PC-3 (cell line): ENCODE results near the gene HOXB7. TPM values are rescaled to one million over a fixed set of nuclear protein-coding genes. Genes with fewer than 3 reads are reported as not detected.

Experiments
- ATAC-seq: fragments of 200-7000 bp; cut with Tn5 transposase; 2 replicates; pipeline ENCODE4 v1.9.1; 2020; ENCODE audit warnings: mild to moderate bottlenecking, moderate library complexity
- BruUV-seq: library from RNA; stranded (reverse); fragments of 400-500 nt; replicated peaks from 2 replicates; lab custom pipeline; 2021; lab: Mats Ljungman, UMichigan
- CTCF ChIA-PET: fragments of 300-600 bp; sonication (Branson Sonifier 250); formaldehyde crosslinking; loops from one replicate; lab custom pipeline; 2022; ENCODE audit warnings: antibody characterized with exemption; lab: Charles Lee
- POLR2A ChIA-PET: fragments of 300-600 bp; sonication (Branson Sonifier 250); formaldehyde crosslinking; loops from one replicate; lab custom pipeline; 2022; ENCODE audit warnings: antibody characterized with exemption; ENCODE audit not compliant: unreplicated experiment; lab: Charles Lee
- DNase-seq: peaks from one replicate; pipeline ENCODE4 v3.0.0-alpha.2; 2015
- H2AFZ ChIP-seq: fragments of 300-600 bp; sonication (generic); 2 replicates; pipeline ENCODE4 v1.6.0; 2016; ENCODE audit warnings: antibody characterized with exemption, low read length
- H3F3A ChIP-seq: fragments of 300-600 bp; sonication (generic); one replicate; pipeline ENCODE4 v1.6.0; 2017; ENCODE audit warnings: antibody characterized with exemption, low read length, control low read depth, mild to moderate bottlenecking; ENCODE audit not compliant: unreplicated experiment
- H3K27ac ChIP-seq: fragments of 300-600 bp; sonication (generic); 2 replicates; pipeline ENCODE4 v1.5.1; 2016; ENCODE audit warnings: mild to moderate bottlenecking, low read length
- H3K27me3 ChIP-seq: fragments of 300-600 bp; sonication (generic); 2 replicates; pipeline ENCODE4 v1.6.1; 2016; ENCODE audit warnings: low read length, mixed read lengths
- H3K36me3 ChIP-seq: fragments of 300-600 bp; sonication (generic); 2 replicates; pipeline ENCODE4 v1.6.1; 2016; ENCODE audit warnings: low read depth, mixed run types, low read length, mixed read lengths
- H3K4me1 ChIP-seq: fragments of 300-600 bp; sonication (generic); 2 replicates; pipeline ENCODE4 v1.5.1; 2016; ENCODE audit warnings: low read length; ENCODE audit not compliant: insufficient read depth
- H3K4me2 ChIP-seq: fragments of 300-600 bp; sonication (generic); 2 replicates; pipeline ENCODE4 v1.6.0; 2016; ENCODE audit warnings: low read length
- H3K4me3 ChIP-seq: fragments of 300-600 bp; sonication (generic); 2 replicates; pipeline ENCODE4 v1.5.1; 2016; ENCODE audit warnings: mild to moderate bottlenecking, low read length, mixed read lengths
- H3K79me2 ChIP-seq: fragments of 300-600 bp; sonication (generic); 2 replicates; pipeline ENCODE4 v1.6.1; 2017; ENCODE audit warnings: low read length, mixed read lengths
- H3K9ac ChIP-seq: fragments of 300-600 bp; sonication (generic); 2 replicates; pipeline ENCODE4 v1.6.0; 2016; ENCODE audit warnings: mild to moderate bottlenecking, low read length
- H3K9me2 ChIP-seq: fragments of 300-600 bp; sonication (generic); replicated peaks from 2 replicates; pipeline ENCODE4 v1.6.1; 2016; ENCODE audit warnings: mixed run types, low read length, mixed read lengths
- H3K9me3 ChIP-seq: fragments of 300-600 bp; sonication (generic); 2 replicates; pipeline ENCODE4 v1.6.1; 2016; ENCODE audit warnings: low read length, mixed read lengths
- H4K20me1 ChIP-seq: fragments of 300-600 bp; sonication (generic); 2 replicates; pipeline ENCODE4 v1.6.1; 2016; ENCODE audit warnings: low read length, mixed read lengths
- EZH2 ChIP-seq: fragments of 300-600 bp; sonication (generic); IDR thresholded peaks from one replicate; pipeline ENCODE4 v1.6.1; 2017; ENCODE audit warnings: antibody characterized with exemption, mild to moderate bottlenecking, low read length; ENCODE audit not compliant: unreplicated experiment
- EZH2phosphoT487 ChIP-seq: fragments of 300-600 bp; sonication (generic); IDR thresholded peaks from 2 replicates; pipeline ENCODE4 v1.6.1; 2018; ENCODE audit warnings: mild to moderate bottlenecking, antibody characterized with exemption, low read length, borderline replicate concordance
- intact Hi-C: fragments of 100-400 bp; cut with micrococcal nuclease; formaldehyde crosslinking; loops from 2 replicates; pipeline ENCODE4 v1.9.0; 2023
- total RNA-seq: library from RNA; depleted of rRNA; stranded (reverse); fragments of >200 nt; gene quantifications from 2 replicates; pipeline ENCODE4 v1.2.3, GENCODE V29; 2014
- TF ChIP-seq, protein P1 (sequence below): fragments of 300-600 bp; sonication (generic); conservative IDR thresholded peaks from 2 replicates; pipeline ENCODE4 v1.5.1; 2017; ENCODE audit warnings: antibody characterized with exemption, low read depth, mild to moderate bottlenecking, low read length

Gene HOXB7
- total RNA-seq, 1 experiment from 2014 or later: not detected

DNA sequence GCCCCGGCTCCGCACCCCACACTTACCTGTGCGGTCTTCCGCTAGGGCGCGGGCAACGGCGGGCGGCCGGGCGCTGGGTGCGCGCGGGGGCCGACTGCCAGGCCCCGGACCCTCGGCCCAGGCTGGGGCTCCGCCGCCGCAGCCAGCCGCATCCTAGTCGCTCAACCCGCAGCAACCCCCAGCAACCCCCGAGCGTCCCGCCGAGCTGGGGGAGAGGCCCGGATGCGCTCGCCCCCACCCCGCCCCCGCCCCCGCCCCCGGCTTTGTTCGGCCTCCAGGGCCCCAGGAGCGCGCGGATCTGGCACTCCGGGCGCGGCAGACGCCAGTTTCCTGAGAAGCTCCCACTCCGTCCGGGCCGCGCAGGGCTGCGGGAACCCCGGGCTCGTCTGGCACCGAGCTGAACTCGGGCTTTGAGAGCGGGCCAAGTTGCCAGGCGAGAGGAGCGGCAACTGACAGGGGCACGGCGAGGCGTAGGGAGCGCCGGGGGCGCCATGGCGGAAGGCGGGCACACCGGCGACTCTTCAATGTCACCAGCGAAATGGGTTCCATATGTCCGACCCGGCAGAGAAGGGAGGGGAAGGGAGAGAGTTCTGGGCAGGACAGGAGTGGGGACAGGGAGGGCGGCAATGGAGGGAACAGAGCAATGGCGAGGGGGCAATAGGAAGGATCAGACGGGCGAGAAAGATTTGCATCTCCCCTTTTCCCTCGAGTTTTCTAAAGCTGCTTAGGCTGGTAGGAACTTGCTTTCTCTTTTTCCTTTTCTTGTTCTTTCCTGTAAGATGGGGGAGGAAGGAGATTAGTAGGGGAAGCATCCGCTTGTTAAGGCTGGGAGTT, 46.4 kb downstream of the HOXB7 start:
- no peak for TF ChIP-seq EZH2phosphoT487
- TF ChIP-seq, protein P1, sequence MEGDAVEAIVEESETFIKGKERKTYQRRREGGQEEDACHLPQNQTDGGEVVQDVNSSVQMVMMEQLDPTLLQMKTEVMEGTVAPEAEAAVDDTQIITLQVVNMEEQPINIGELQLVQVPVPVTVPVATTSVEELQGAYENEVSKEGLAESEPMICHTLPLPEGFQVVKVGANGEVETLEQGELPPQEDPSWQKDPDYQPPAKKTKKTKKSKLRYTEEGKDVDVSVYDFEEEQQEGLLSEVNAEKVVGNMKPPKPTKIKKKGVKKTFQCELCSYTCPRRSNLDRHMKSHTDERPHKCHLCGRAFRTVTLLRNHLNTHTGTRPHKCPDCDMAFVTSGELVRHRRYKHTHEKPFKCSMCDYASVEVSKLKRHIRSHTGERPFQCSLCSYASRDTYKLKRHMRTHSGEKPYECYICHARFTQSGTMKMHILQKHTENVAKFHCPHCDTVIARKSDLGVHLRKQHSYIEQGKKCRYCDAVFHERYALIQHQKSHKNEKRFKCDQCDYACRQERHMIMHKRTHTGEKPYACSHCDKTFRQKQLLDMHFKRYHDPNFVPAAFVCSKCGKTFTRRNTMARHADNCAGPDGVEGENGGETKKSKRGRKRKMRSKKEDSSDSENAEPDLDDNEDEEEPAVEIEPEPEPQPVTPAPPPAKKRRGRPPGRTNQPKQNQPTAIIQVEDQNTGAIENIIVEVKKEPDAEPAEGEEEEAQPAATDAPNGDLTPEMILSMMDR: no peak
- TF ChIP-seq EZH2: no peak
- Histone ChIP-seq H3K27me3 (no peaks in the 10 kb centered on the region), H3K79me2 (no peaks in the 10 kb centered on the region), H3K9ac (no peak overlapping the region), H3K4me1 (no peaks in the 10 kb centered on the region), H3K4me3 (no peak overlapping the region), H3K4me2 (no peak overlapping the region), H3K36me3 (no peaks in the 10 kb centered on the region), H3K27ac (no peak overlapping the region), H4K20me1 (no peaks in the 10 kb centered on the region), H3K9me2 (no peaks in the 10 kb centered on the region), H3K9me3 (no peaks in the 10 kb centered on the region), H3F3A (no peaks in the 10 kb centered on the region), H2AFZ (no peak overlapping the region)
- no TSS peak for BruUV-seq
- CTCF ChIA-PET: no interaction called here
- no peak for DNase-seq
- no peak for ATAC-seq
- POLR2A ChIA-PET: no interaction called here
- intact Hi-C loops: no loop called here

DNA sequence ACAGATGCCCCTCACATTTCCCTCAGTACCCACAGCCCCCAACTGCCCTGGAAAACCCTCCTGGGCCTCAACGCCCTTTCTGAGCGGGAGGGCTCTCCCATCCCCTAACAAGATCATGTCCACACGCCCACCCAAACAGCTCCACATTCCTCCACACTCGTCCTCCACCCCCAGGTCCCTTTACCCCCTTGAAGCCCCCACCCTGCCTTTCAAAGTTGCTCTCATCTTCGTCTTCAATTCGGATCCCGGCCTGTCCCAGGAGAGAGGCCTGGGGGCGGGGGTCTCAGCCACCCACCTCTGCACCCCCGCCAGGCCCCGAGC, 47.0 kb downstream of the HOXB7 start:
- no peaks in the 10 kb centered on the region for H3K36me3 ChIP-seq
- H3K4me3 ChIP-seq: no peak overlapping the region
- POLR2A ChIA-PET: no interaction called here
- no peak overlapping the region for H3K27ac ChIP-seq
- intact Hi-C loops: no loop called here
- BruUV-seq: no TSS peak
- ATAC-seq: no peak
- no peaks in the 10 kb centered on the region for H3K4me1 ChIP-seq
- no peaks in the 10 kb centered on the region for H3K9me2 ChIP-seq
- no peak overlapping the region for H3K4me2 ChIP-seq
- DNase-seq: no peak
- H3K27me3 ChIP-seq: no peaks in the 10 kb centered on the region
- CTCF ChIA-PET: no interaction called here
- no peaks in the 10 kb centered on the region for H3F3A ChIP-seq
- no peaks in the 10 kb centered on the region for H3K79me2 ChIP-seq
- no peaks in the 10 kb centered on the region for H4K20me1 ChIP-seq
- H3K9me3 ChIP-seq: no peaks in the 10 kb centered on the region
- no peak overlapping the region for H3K9ac ChIP-seq
- TF ChIP-seq, protein P1: no peak
- TF ChIP-seq EZH2phosphoT487 (no peak), EZH2 (no peak)
- no peak overlapping the region for H2AFZ ChIP-seq

DNA sequence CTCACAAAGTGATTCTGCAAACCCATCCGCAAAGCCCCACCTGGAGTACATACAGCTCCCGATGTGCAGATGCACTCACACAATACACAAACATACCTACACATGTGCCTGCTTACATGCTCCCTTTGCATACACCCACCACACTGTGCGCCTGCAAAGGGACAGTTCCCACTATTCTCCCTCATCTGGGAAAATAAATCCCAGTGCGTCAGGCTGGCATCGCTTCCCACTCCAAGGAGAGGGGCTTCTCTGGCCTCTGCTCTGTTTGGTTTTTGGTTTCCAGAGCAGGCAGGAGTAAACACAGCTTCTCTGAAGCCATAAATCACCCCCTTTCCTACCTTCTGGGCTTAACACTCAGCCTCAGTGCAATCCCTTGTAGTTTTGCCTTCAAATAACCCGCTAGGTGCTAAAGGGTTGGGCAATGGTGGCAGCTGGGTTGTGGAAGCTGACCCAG, 47.4 kb downstream of the HOXB7 start:
- no peak overlapping the region for H3K27ac ChIP-seq
- BruUV-seq: no TSS peak
- ChIA-PET CTCF (interaction anchor here (0.8 kb wide), 1 partner anchor 11 kb away, joined by 4 read pairs; no protein-coding TSS in a partner anchor), POLR2A (no interaction called here)
- no peaks in the 10 kb centered on the region for H3K9me3 ChIP-seq
- no peaks in the 10 kb centered on the region for H3K9me2 ChIP-seq
- no peaks in the 10 kb centered on the region for H3F3A ChIP-seq
- TF ChIP-seq, protein P1: no peak
- no peak for TF ChIP-seq EZH2
- no peak for TF ChIP-seq EZH2phosphoT487
- H3K79me2 ChIP-seq: no peaks in the 10 kb centered on the region
- no peaks in the 10 kb centered on the region for H3K36me3 ChIP-seq
- H3K4me3 ChIP-seq: no peak overlapping the region
- intact Hi-C loops: no loop called here
- no peak overlapping the region for H3K4me2 ChIP-seq
- no peaks in the 10 kb centered on the region for H3K27me3 ChIP-seq
- DNase-seq: no peak
- no peaks in the 10 kb centered on the region for H3K4me1 ChIP-seq
- H3K9ac ChIP-seq: no peak overlapping the region
- no peaks in the 10 kb centered on the region for H4K20me1 ChIP-seq
- H2AFZ ChIP-seq: no peak overlapping the region
- no peak for ATAC-seq
